ENCODE measurements around the gene KIF5C.

Gene KIF5C

GRCh38 chr2:148952621-148953020, 77.6 kb downstream of the KIF5C start:
- no peak overlapping the region for H3K4me3 ChIP-seq (ENCODE audit: low read length)
- no peak for DNase-seq (ENCODE audit: low read depth, low spot score)

- H3K4me3 ChIP-seq (ENCODE audit: low read length): no peak overlapping the region
- no peak for DNase-seq (ENCODE audit: low read depth, low spot score)
Observed at GRCh38 chr2:148953426-148953825, 78.4 kb downstream of the KIF5C start.

- no peak for DNase-seq (ENCODE audit: low read depth, low spot score)
Observed at GRCh38 chr2:148954536-148954935, 79.5 kb downstream of the KIF5C start.

GRCh38 chr2:148955798-148956197, 80.8 kb downstream of the KIF5C start:
- DNase-seq (ENCODE audit: low read depth, low spot score): no peak

More at GRCh38 chr2:148954536-148954935, 79.5 kb downstream of the KIF5C start:
- no peak overlapping the region for H3K4me3 ChIP-seq (ENCODE audit: low read length)

GRCh38 chr2:148957023-148957422, 82.0 kb downstream of the KIF5C start:
- DNase-seq (ENCODE audit: low read depth, low spot score): no peak
- H3K4me3 ChIP-seq (ENCODE audit: low read length): no peak overlapping the region

More at GRCh38 chr2:148955798-148956197, 80.8 kb downstream of the KIF5C start:
- H3K4me3 ChIP-seq (ENCODE audit: low read length): no peak overlapping the region

- no peak for DNase-seq (ENCODE audit: low read depth, low spot score)
- no peak overlapping the region for H3K4me3 ChIP-seq (ENCODE audit: low read length)
Observed at GRCh38 chr2:148959745-148960144, 84.7 kb downstream of the KIF5C start.

GRCh38 chr2:148960483-148960882, 85.5 kb downstream of the KIF5C start:
- H3K4me3 ChIP-seq (ENCODE audit: low read length): no peak overlapping the region
- DNase-seq (ENCODE audit: low read depth, low spot score): no peak

GRCh38 chr2:148963461-148963860, 88.4 kb downstream of the KIF5C start:
- DNase-seq (ENCODE audit: low read depth, low spot score): no peak
- no peak overlapping the region for H3K4me3 ChIP-seq (ENCODE audit: low read length)

GRCh38 chr2:148965623-148966437, 90.8 kb downstream of the KIF5C start:
- no peak for DNase-seq (ENCODE audit: low read depth, low spot score)
- no peak overlapping the region for H3K4me3 ChIP-seq (ENCODE audit: low read length)

- no peak for DNase-seq (ENCODE audit: low read depth, low spot score)
- H3K4me3 ChIP-seq (ENCODE audit: low read length): no peak overlapping the region
Observed at GRCh38 chr2:148966438-148966758, 91.4 kb downstream of the KIF5C start.

GRCh38 chr2:148967056-148967455, 92.0 kb downstream of the KIF5C start:
- no peak for DNase-seq (ENCODE audit: low read depth, low spot score)
- H3K4me3 ChIP-seq (ENCODE audit: low read length): no peak overlapping the region

- H3K4me3 ChIP-seq (ENCODE audit: low read length): no peak overlapping the region
- no peak for DNase-seq (ENCODE audit: low read depth, low spot score)
Observed at GRCh38 chr2:148967578-148967977, 92.6 kb downstream of the KIF5C start.

- H3K4me3 ChIP-seq (ENCODE audit: low read length): no peak overlapping the region
- no peak for DNase-seq (ENCODE audit: low read depth, low spot score)
Observed at GRCh38 chr2:148968301-148968700, 93.3 kb downstream of the KIF5C start.

- H3K4me3 ChIP-seq (ENCODE audit: low read length): no peak overlapping the region
- no peak for DNase-seq (ENCODE audit: low read depth, low spot score)
Observed at GRCh38 chr2:148968776-148969319, 93.8 kb downstream of the KIF5C start.

GRCh38 chr2:148969659-148970061, 94.6 kb downstream of the KIF5C start:
- DNase-seq (ENCODE audit: low read depth, low spot score): no peak
- no peak overlapping the region for H3K4me3 ChIP-seq (ENCODE audit: low read length)

GRCh38 chr2:148970385-148970784, 95.4 kb downstream of the KIF5C start:
- no peak overlapping the region for H3K4me3 ChIP-seq (ENCODE audit: low read length)
- DNase-seq (ENCODE audit: low read depth, low spot score): no peak

GRCh38 chr2:148971547-148971946, 96.5 kb downstream of the KIF5C start:
- DNase-seq (ENCODE audit: low read depth, low spot score): no peak

GRCh38 chr2:148974095-148974494, 99.1 kb downstream of the KIF5C start:
- no peak for DNase-seq (ENCODE audit: low read depth, low spot score)
- no peak overlapping the region for H3K4me3 ChIP-seq (ENCODE audit: low read length)

More at GRCh38 chr2:148971547-148971946, 96.5 kb downstream of the KIF5C start:
- H3K4me3 ChIP-seq (ENCODE audit: low read length): no peak overlapping the region

- DNase-seq (ENCODE audit: low read depth, low spot score): no peak
- no peak overlapping the region for H3K4me3 ChIP-seq (ENCODE audit: low read length)
Observed at GRCh38 chr2:148978026-148978685, 103.1 kb downstream of the KIF5C start.

GRCh38 chr2:148978706-148979105, 103.7 kb downstream of the KIF5C start:
- no peak for DNase-seq (ENCODE audit: low read depth, low spot score)
- no peak overlapping the region for H3K4me3 ChIP-seq (ENCODE audit: low read length)
